Esophagus (tissue), 2 donors: ENCODE measurements around the gene BBS10. TPM values are rescaled to one million over a fixed set of nuclear protein-coding genes. Genes with fewer than 3 reads are reported as not detected.

Source experiments
- H3K27ac ChIP-seq, 2 donors: one replicate each; pipeline ENCODE4 v1.5.1; 2013; ENCODE audit warnings: low read depth in 2 of 2, mild to moderate bottlenecking in 2 of 2, inconsistent platforms in 1 of 2, low read length in 1 of 2, moderate library complexity in 1 of 2
- H3K27me3 ChIP-seq, 2 donors: one replicate each; pipeline ENCODE4 v1.6.1; 2013; ENCODE audit warnings: low read length in 2 of 2, control low read depth in 1 of 2, mild to moderate bottlenecking in 1 of 2; ENCODE audit not compliant: insufficient read depth in 2 of 2, control insufficient read depth in 1 of 2
- H3K36me3 ChIP-seq, 2 donors: one replicate each; pipeline ENCODE4 v1.6.1; 2013; ENCODE audit warnings: low read length in 1 of 2; ENCODE audit not compliant: control insufficient read depth in 2 of 2, insufficient read depth in 2 of 2
- H3K4me1 ChIP-seq, 2 donors: one replicate each; pipeline ENCODE4 v1.6.1; 2013; ENCODE audit warnings: low read length in 1 of 2; ENCODE audit not compliant: control insufficient read depth in 2 of 2, insufficient read depth in 2 of 2
- H3K4me3 ChIP-seq, 2 donors: one replicate each; pipeline ENCODE4 v1.5.1; 2013; ENCODE audit warnings: low read length in 2 of 2, mild to moderate bottlenecking in 2 of 2, low read depth in 1 of 2, moderate library complexity in 1 of 2
- H3K9me3 ChIP-seq, 2 donors: one replicate each; pipeline ENCODE4 v1.6.1; 2013; ENCODE audit warnings: mild to moderate bottlenecking in 2 of 2, low read depth in 1 of 2, low read length in 1 of 2, moderate library complexity in 1 of 2; ENCODE audit not compliant: control insufficient read depth in 2 of 2, insufficient read depth in 1 of 2
- WGBS, 2 donors: extraction: QIAGEN DNeasy Blood & Tissue Kit; methylation state at CpG; one replicate each; pipeline ENCODE4 v1.1.7; 2013; 5-methylcytosine and 5-hydroxymethylcytosine counted together
- polyA plus RNA-seq, 2 donors: library from polyadenylated mRNA; stranded (reverse); fragments of 200-250 nt; gene quantifications; one replicate each; pipeline ENCODE4 v1.2.3, GENCODE V29; 2013
- donor health status: healthy with polysubstance abuse.
- donor health status: Bipolar disorder and iron deficiency.

BBS10 gene
- polyA plus RNA-seq, 2 donors = 2.5 to 3.0 TPM

DNA sequence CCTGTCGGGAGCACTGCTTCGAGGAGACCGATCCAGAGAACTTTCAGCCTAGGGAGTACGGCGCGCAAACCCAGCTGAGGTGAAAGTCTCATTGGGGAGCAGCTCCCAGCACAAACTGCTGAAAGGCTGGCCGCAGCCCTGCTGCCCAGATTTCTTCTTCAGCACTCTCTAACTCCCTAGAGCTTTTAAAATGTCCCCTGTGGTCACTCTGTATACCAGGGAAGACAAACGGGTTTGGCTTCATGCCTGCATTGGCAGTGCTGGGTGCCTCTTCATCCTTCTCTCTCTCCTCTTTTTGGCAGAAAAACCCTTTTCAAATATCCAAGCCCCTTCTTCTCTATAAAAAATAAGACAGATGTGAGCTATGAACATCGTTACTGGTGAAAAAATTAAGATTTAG lies 34.9 kb downstream of the BBS10 start:
- H3K27ac ChIP-seq = no peak overlapping the region
- WGBS, 2 donors = 73 to 80% methylated on average over 9 of the region's 9 CpGs
- H3K27me3 ChIP-seq = no peaks in the 10 kb centered on the region
- no peaks in the 10 kb centered on the region for H3K9me3 ChIP-seq
- no peaks in the 10 kb centered on the region for H3K4me1 ChIP-seq
- H3K4me3 ChIP-seq = no peak overlapping the region
- H3K36me3 ChIP-seq = no peaks in the 10 kb centered on the region

DNA sequence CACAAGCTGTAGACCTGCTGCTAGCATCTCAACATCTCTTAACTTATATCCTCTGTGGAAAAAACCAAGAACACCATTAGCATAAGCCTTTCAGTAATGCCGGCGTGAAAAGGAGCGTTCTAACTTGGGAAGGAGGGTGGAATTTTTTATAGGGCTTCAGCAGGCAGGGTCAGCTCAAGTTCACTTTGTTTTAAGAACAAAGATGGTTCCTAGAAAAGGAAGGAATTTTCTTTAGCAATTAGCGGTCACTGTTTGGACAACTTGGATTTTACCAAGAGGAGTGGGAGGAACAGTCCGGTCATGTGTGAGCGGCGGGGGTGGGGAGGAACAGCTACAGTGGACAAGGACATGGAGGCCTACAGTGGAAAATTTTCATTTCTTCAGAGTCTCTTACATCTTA lies 35.9 kb downstream of the BBS10 start:
- no peak overlapping the region for H3K4me3 ChIP-seq
- no peaks in the 10 kb centered on the region for H3K36me3 ChIP-seq
- no peak overlapping the region for H3K27ac ChIP-seq
- 76 to 83% methylated on average over 7 of the region's 7 CpGs for WGBS, 2 donors
- H3K4me1 ChIP-seq = no peaks in the 10 kb centered on the region
- no peaks in the 10 kb centered on the region for H3K9me3 ChIP-seq
- H3K27me3 ChIP-seq = no peaks in the 10 kb centered on the region

DNA sequence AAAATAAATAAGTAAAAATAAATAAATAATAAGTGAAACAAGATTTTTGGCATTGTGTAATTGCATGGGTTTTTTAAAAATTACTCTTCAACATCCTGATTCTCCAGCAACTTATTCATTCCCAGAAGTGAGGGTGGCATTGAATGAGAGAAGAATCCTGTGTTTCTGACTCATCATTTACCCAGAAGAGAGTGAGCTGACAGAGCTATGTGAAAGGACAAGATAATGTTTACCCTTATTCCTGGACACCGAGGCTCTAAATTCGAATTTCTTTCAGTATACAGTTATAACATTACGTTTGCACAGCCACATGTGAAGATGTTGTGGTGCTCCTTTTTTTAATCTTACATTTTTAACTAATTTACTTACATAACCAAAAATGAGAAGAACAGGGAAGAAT lies 36.4 kb downstream of the BBS10 start:
- no peaks in the 10 kb centered on the region for H3K9me3 ChIP-seq
- no peaks in the 10 kb centered on the region for H3K4me1 ChIP-seq
- no peaks in the 10 kb centered on the region for H3K36me3 ChIP-seq
- no peak overlapping the region for H3K4me3 ChIP-seq
- no peak overlapping the region for H3K27ac ChIP-seq
- WGBS, 2 donors = 78 to 91% methylated on average over 3 of the region's 3 CpGs
- no peaks in the 10 kb centered on the region for H3K27me3 ChIP-seq

DNA sequence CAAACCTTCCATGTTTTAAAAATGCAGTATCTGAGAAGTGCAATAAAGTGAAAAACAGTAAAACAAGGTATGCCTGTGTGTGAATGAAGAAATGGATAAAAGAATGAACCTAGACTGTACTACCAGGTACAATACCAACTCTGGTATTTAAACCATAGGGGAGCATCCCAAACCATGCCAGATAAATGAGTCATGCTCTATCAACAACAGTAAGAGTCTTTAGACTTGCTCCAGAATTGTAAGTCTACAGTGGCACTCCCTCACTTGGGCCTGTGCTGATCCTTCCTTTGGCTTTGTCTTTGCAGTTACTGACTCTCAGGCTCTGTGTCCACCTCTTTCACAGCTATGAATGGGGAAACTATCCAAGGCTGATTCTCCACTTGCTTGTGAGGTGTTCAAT lies 38.1 kb downstream of the BBS10 start:
- Histone ChIP-seq H3K27me3 (no peaks in the 10 kb centered on the region), H3K36me3 (no peaks in the 10 kb centered on the region)

DNA sequence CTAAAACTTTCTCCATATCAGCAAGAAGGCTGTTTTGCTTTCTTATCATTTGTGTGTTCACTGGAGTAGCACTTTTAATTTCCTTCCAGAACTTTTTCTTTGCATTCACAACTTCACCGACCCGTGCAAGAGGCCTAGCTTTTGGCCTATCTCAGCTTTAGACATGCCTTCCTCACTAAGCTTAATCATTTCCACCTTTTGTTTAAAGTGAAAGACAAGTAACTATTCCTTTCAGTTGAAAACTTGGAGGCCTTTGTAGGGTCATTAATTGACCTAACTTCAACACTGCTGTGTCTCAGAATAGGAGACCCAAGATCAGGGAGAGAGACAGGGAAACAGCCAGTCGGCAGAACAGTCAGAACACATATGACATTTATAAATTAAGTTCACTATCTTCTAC lies 39.3 kb downstream of the BBS10 start:
- Histone ChIP-seq H3K4me1 (no peaks in the 10 kb centered on the region), H3K9me3 (no peaks in the 10 kb centered on the region), H3K4me3 (no peak overlapping the region), H3K36me3 (no peaks in the 10 kb centered on the region), H3K27ac (no peak overlapping the region), H3K27me3 (no peaks in the 10 kb centered on the region)
- 38 to 45% methylated on average over 3 of the region's 3 CpGs for WGBS, 2 donors

More for the DNA sequence above, 38.1 kb downstream of the BBS10 start:
- Histone ChIP-seq H3K9me3 (no peaks in the 10 kb centered on the region), H3K4me1 (no peaks in the 10 kb centered on the region), H3K27ac (no peak overlapping the region), H3K4me3 (no peak overlapping the region)

DNA sequence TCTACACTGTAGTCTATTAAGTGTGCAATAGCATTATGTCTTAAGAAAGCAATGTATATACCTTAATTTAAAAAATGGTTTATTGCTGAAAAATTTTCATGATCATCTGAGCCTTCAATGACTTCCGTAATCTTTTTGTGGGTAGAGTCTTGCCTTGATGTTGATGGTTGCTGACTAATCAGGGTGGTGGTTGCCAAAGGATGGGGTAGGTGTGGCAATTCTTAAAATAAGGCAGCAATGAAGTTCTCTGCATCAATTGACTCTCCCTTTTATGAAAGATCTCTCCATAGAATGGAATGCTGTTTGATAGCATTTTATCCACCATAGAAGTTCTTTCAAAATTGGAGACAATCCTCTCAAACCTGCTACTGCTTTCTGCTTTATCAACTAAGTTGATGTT lies 41.1 kb downstream of the BBS10 start:
- WGBS, 2 donors = 86 to 93% methylated on average over 1 of the region's 1 CpG
- Histone ChIP-seq H3K4me3 (no peak overlapping the region), H3K9me3 (no peaks in the 10 kb centered on the region), H3K27ac (no peak overlapping the region), H3K36me3 (no peaks in the 10 kb centered on the region), H3K4me1 (no peaks in the 10 kb centered on the region), H3K27me3 (no peaks in the 10 kb centered on the region)

DNA sequence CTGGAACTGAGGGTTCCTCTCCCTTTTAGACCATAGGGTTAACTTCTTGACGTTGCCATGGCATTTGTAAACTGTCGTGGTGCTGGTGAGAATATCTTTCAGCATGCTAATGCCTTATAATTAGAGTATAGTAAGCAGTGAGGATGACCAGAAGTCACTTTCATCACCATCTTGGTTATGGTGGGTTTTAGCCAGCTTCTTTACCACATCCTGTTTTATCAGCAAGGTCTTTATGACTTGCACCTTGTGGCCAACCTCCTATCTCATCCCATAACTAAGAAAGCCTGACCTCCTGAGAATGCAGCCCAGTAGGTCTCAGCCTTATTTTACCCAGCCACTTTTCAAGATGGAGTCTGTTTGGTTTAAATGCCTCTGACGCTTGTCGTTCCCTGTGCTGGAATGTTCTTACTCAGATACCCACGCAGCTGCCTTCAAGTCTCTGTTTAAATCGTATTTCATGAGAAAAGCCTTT lies 44.2 kb downstream of the BBS10 start:
- Histone ChIP-seq H3K4me3 (no peak overlapping the region), H3K9me3 (no peaks in the 10 kb centered on the region), H3K4me1 (no peaks in the 10 kb centered on the region), H3K36me3 (no peaks in the 10 kb centered on the region), H3K27ac (no peak overlapping the region), H3K27me3 (no peaks in the 10 kb centered on the region)
- WGBS, 2 donors = 83 to 89% methylated on average over 6 of the region's 6 CpGs

DNA sequence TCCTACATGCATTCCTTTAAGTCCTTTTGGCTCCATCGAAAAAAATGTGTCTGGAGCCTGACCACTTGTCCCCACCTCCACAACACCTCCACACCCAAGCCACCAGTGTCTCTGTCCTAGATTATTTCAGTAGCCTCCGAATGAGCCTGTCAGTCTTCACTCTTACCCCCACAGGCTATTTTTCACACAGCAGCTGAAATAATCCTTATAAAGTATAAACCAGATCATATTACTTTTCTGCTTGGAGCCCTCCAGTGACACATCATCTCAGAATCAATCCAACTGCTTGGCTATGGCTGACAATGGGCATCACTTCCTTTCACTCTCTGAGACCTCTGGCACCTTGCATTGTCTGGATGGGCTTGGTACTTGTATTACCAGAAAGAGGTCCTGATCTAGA lies 44.9 kb downstream of the BBS10 start:
- Histone ChIP-seq H3K27ac (no peak overlapping the region), H3K36me3 (no peaks in the 10 kb centered on the region), H3K9me3 (no peaks in the 10 kb centered on the region), H3K4me1 (no peaks in the 10 kb centered on the region), H3K27me3 (no peaks in the 10 kb centered on the region), H3K4me3 (no peak overlapping the region)
- 83 to 92% methylated on average over 2 of the region's 2 CpGs for WGBS, 2 donors

DNA sequence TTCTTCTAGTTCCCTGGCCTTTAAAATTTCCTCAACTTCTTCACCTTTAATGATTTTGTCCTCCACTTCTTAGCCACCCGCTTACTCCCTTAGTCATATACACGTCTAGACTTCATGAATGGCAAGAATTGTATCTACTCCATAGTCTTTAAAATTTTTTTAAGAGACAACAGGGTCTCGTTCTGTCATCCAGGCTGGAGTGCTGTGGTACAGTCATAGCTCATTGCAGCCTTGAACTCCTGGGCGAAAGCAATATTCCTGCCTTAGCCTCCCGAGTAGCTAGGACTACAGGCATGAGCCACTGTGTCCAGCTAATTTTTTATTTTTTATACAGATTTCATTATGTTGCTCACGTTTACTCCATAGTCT lies 47.9 kb downstream of the BBS10 start:
- H3K36me3 ChIP-seq = no peaks in the 10 kb centered on the region
- H3K4me3 ChIP-seq = no peak overlapping the region
- WGBS, 2 donors = 81 to 84% methylated on average over 6 of the region's 6 CpGs

DNA sequence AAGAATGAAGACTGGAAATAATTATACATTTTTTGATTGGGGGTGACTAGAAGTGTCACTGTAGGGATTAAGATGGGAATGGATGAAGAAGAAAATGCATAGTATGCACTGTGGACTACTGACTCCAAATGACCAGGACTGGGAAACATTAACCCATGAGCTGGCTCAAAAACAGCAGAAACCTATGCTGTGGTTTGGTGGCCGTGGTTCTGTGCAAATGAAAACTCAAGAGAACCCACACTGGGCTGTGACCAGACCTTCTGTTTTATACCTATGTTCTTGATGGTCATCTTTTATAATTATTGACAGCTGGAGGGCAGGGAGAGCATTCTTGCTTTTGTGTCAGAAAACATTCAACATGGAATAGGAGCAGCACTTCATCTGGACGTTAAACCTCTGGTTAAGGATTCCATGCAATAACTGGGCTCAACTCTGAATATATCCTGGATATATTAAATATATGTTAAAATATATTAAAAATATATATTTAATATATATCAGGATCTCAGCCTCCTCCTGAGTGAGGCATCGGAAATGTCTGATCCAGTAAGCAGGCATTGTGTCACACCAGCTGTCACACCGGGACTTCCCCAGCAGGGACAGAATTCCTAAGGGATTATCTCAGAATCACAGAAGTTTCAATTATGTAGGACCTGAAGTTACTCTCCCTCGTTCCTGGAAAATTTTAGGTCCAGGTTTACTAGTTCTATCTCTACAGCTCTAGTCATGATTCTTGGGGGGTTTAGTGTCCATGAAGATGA lies 48.5 kb downstream of the BBS10 start:
- WGBS, 2 donors = 60 to 61% methylated on average over 5 of the region's 5 CpGs
- H3K36me3 ChIP-seq = no peaks in the 10 kb centered on the region

More for the DNA sequence above, 47.9 kb downstream of the BBS10 start:
- H3K4me1 ChIP-seq = no peaks in the 10 kb centered on the region
- no peaks in the 10 kb centered on the region for H3K27me3 ChIP-seq
- H3K9me3 ChIP-seq = no peaks in the 10 kb centered on the region
- H3K27ac ChIP-seq = no peak overlapping the region

More for the DNA sequence above, 48.5 kb downstream of the BBS10 start:
- Histone ChIP-seq H3K9me3 (no peaks in the 10 kb centered on the region), H3K27me3 (no peaks in the 10 kb centered on the region), H3K27ac (no peak overlapping the region), H3K4me1 (no peaks in the 10 kb centered on the region), H3K4me3 (no peak overlapping the region)
